ENCODE results near the gene MFAP2.
"Not testable (repeated sequence)": the region's sequence is repeated elsewhere in the genome, so short reads cannot be mapped to it uniquely, and the experiment has no call there.

Gene MFAP2

DNA sequence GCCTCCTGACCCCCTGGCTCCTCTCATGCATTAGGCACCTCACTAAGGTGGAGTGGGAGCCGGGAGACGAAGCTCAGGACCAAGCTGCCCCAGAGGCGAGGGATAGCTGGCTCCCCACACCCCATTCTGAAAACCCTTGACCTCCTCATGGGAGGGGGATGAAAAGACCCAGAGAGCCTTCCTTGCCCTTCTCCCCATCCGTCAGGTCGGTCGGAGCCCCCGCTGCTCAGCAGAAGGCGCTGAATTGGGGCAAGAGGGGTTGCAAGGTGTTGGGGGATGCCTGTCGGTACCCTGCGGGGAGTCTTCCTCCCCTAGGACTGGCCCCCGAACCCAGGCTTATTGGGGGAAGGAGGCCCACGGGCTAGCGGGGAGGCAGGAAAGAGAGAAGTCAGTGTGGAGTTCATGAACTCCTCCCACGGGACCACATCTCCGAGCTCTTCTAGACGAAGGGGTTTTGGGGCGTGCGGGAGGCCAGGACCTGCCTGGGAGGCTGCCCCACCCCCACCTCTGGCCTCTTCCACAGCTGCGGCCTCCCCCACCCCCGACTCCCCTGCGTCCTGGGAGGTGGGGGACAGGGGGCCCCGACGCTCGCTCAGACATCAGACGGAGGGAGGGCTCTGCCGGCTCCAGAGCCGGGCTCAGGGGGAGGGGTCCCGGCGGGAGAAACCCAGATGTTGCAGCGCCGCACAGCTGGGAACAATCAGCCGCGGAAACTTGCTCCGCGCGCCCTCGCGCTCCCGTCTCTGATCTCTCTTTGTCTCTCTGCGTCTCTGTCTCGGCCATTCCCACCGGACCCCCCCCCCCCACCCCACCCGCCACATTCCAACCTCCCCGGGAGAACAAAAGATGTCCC, 719 bp downstream of the MFAP2 start:
- no peak for DNase-seq (ENCODE audit: low spot score)

DNA sequence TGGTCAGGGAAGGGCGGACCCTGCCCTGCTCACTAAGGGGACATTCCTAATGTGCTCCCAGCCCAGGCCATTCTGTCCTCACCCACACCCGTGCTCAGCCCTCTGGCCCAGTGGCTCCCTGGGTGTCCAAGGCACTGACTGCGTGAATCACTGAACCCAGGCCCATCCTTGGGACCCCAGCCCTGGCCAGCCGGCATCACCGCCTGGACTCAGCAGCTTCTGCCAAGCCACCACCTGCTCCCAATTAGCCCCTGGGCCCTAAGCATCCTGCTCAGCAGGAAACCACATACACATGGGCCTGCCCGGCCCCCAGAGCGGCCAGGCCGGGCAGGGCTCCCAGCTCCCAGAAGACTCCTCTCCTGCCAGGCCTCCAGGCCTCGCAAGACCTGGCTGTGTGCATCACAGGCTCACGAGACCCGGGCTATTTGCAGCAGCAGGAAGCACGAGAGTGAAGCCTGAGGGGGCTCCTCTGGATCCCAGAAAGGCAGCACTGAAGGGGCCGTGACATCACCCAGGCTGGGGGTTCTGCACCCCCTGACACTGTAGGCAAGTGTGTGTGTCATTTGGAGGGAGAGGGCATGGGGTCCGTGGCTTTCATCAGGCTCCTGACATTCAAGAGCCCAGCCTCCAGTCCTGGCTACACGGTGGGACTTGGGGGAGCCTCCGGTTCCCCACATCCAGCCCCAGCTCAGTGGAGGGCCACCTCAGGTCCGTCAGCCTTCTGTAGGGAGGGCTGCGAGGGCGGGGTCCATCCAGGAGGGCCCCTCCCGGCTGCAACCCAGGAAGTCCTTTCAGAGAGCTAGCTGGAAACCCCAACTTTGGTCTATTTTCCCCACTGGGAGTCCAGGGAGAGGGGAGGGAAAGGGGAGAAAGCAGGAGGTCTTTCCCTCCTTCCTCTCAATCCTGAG, 1.6 kb downstream of the MFAP2 start:
- DNase-seq (ENCODE audit: low spot score) = no peak

DNA sequence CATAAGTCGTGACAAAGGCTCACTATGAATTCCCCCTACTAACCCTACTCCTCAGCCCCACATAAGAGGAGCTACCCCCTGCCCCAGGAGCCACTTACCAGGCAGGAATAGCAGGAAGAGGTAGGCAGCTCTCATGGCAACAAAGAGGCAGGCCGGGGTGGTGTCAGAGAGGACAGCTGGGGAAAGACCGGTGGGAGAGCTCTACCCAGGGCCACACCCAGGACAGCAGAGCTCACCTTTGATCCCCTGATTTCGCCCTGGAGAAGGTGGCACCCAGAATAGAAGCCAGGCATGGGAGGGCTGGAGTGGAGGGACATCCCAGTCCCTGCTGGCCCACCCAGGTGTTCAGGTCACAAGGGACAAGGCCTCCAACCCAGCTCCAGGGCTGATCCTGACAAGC, 2.3 kb downstream of the MFAP2 start:
- DNase-seq (ENCODE audit: low spot score) = no peak

DNA sequence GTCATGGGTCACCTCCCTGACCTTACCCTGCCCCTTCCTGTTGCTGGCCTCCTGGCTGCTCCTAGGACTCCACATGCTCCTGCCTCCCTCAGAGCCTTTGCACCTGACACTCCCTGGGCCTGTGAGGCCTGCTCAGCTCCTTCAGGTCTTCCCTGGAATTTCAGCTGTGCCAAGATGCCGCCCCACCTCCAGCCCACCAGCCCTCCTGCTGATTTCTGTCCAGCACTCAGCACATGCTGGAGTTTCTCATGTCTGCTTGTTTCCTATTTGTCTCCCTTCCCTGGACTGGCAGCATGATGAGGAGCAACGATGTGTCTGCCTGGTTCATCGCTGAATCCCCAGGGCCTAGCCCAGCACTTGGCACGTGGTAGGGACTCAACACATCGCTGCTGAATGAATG, 3.0 kb downstream of the MFAP2 start:
- DNase-seq (ENCODE audit: low spot score) = no peak

DNA sequence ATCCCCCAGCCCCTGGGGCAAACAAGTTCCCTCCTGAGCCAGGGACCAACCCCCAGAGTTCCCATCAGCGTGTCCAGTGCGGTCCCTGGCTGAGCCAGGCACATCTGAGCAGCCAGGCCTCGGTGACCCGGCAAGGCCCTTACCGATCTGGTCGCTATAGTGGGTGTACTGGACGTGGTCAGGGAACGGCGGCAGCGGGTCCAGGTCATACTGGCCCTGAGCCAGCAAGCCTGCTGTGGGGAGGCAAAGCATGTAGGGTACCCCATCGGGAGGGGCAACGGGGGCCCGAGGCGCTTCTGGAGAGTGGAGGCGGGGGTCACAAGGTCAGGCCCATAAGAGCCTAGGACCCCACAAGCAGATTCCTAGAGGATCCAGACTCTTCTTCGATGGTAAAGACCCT, 3.5 kb downstream of the MFAP2 start:
- no peak for DNase-seq (ENCODE audit: low spot score)

DNA sequence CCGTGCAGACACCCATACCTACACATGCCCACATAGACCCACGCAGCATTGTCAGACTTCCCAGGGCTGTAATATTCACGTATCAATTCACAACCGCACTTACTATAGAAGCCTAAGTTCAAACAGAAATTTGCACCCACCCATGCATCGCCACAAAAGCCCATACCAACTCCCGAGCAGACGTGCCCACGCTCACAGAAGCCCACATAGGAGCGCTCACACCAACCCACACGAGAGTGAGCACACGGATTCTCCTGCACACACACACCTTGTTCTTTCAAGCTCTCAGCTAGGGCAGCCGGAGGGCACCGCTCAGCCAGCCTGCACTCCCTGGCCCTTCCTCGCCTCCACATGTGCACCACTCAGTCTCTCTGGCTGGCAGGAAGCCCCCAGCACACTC, 4.6 kb downstream of the MFAP2 start:
- DNase-seq (ENCODE audit: low spot score) = no peak

DNA sequence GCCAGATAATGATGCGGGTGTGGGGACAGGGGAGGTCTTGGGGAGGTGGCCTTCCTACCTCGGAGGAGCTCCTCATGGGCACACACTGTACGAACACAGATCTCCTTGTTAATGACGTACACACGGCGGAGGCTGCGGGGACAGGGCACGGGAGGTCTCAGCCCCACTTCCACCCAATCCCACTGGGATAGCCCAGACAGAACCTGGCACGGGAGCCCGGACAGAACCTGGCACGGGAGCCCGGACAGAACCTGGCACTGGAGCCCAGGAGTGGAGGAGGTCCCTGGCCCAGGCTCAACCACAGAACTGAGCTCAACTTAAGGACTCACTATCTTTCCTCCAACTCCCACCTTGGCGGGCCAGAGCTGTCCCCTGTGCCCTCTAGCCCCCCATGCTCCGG, 5.2 kb downstream of the MFAP2 start:
- no peak for DNase-seq (ENCODE audit: low spot score)

DNA sequence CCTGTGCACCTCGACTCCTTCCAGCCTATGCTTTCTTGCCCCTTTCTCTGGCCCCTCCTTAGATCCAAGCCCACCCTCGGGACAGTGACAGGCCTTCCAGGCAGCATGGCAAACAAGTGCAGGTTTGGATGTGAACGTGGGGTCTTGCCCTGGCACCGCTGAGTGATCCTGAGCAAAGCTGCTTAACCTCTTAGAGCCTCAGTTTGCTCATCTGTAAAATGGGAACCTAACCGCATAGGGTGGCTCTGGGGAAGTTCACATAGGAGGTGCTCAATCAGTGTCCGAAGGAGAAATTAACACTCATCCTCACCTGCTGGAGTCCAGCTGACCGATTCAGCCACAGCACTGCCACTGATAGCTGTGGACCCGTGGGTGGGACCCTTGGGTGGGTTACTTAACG, 7.2 kb downstream of the MFAP2 start:
- DNase-seq (ENCODE audit: low spot score) = no peak

DNA sequence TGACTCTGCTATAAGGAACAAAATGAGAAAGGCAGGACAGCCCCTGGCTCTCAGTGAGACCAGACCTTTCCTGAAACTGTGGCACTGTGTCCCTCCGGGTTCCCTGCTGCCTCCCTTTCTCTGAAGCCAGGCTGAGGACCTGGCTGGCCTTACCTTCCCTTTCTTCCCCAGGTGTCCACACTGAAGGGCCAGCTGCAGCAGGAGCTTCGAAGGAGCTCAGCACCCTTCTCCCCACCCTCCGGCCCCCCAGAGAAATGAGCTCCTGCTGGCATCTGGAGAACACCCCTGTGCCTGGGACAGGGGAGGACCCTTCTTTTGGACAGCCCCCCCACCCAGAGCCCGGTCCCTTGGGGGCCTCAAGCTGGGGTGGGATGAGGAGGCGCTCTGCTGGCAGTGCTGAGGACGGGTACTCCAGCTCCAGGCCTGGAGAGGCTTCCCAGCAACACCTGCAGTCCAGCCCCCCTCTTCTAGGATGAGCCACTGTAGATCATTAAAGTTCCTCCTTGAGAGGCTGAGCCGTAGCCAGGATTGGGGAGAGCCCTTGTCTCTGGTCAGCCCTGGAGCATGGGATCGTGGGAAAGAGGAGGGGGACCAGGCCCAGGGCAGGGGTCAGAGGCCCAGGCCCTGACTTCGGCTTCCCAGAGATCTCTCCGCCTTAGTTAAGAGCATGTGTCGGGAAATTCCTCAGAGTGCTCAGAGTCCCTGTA, 8.1 kb downstream of the MFAP2 start:
- no peak for DNase-seq (ENCODE audit: low spot score)

DNA sequence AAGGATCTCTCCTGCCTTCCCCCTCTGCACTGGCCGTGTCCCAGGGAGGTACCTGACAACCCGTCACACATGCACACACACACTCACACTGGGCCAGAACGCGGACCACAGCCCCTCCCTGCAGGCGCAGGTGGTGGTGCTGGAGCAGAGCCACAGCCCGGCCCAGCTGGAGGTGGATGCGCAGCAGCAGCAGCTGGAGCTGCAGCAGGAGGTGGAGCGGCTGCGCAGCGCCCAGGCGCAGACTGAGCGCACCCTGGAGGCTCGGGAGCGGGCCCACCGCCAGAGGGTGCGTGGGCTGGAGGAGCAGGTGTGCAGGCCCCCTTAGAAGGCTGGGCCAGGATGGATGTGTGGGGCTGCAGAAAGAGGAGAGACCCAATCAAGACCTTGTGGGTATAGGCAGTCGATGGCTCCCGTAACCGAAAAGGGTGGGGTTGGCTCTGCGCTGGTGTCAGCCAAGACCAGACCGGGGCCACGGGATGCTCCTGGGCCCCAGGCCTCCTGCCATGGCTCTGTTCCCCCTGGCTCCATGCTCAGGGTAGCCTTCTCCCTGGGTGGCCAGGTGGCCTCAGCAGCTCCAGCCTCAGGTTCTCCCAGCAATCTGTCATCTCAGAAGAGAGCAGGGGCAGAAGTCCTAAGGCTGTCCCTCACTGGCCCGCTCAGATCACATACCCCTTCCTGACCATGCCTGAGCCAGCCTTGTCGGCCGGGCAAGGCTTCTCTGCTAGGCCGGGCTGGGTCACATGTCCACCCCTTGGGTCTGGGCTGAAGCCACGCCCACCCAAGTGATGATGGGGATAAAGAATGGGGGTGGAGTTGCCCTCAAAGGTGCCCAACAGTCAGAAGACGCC, 8.9 kb downstream of the MFAP2 start:
- no peak for DNase-seq (ENCODE audit: low spot score)

DNA sequence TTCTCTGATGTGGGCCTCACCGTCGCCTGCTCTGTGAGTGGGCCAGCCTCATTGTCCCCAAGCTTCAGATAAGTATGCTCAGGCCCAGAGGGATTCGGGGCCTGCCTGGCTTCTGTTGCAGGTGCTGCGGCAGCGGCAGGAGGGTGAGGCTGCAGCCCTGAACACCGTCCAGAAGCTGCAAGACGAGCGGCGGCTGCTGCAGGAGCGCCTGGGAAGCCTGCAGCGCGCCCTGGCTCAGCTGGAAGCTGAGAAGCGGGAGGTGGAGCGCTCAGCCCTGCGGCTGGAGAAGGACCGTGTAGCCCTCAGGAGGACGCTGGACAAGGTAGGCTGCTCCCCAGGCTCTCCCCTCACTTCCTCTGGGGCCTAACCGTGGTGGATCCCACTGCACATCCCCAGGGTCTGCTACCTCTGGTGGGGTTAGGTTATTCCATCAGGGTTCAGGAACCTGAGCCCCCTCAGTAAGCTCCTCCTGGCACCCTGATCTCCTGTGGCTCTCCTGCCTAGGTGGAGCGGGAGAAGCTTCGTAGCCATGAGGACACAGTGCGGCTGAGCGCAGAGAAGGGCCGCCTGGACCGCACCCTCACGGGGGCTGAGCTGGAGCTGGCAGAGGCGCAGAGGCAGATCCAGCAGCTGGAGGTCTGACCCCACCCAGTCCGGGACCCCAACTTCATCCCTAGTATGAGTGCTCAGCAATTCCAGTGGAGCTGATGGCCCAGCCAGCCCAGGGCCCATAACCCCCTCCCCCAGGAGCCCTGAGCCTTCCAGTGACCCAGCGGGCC, 10.1 kb downstream of the MFAP2 start:
- DNase-seq (ENCODE audit: low spot score) = no peak

DNA sequence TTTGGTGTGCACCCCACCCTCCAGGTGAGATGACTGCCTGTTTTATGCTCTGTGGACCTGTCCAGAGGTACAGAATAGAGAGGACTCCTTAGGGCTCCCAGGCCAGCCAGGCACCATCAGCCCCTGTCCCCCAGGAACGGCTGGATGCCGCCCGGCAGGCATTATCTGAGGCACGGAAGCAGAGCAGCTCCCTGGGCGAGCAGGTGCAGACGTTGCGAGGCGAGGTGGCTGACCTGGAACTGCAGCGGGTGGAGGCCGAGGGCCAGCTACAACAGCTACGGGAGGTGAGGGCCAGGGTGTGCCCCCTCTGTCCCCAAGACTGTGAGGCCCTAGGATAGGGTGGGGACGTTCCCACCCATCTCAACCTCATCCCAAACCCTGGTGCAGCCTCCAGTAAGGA, 10.8 kb downstream of the MFAP2 start:
- DNase-seq (ENCODE audit: low spot score) = no peak

DNA sequence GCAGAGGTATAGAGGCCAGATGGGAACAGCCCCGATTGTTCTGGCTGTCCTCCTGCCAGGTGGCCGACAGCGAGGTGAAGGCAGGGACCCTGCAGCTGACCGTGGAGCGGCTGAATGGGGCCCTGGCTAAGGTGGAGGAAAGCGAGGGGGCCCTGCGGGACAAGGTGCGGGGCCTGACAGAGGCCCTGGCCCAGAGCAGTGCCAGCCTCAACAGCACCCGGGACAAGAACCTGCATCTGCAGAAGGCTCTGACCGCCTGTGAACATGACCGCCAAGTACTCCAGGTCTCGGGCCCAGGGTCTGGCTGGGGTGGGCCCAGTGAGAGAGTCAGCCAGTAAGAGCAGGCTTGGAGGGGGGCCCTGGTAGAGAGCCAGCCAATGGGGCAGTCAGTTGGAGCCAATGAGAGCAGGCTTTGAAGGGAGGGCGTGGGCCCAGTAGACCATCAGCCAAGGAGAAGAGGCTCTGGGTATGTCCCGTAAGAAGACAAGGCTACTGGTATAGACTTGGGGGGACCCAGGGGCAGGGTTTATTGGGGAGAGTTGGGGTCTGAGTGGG, 11.3 kb downstream of the MFAP2 start:
- no peak for DNase-seq (ENCODE audit: low spot score)

DNA sequence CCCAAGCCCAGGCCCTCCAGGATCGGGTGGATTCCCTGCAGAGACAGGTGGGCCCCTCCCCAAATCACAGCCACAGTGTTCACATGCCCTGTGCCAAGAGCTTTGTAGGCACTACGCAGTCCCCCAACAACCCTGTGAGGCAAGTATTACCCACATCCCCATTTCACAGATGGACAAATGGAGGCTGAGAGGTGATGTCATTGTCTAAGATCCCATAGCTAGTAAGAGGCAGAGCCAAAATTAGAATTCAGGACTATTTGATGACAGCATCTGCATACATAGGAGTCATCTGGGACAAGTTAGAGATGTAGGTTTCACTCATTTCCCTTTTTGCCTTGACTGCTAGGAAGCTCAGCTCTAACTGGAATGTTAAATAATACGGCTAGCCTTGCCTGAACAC, 12.0 kb downstream of the MFAP2 start:
- DNase-seq (ENCODE audit: low spot score) = no peak

DNA sequence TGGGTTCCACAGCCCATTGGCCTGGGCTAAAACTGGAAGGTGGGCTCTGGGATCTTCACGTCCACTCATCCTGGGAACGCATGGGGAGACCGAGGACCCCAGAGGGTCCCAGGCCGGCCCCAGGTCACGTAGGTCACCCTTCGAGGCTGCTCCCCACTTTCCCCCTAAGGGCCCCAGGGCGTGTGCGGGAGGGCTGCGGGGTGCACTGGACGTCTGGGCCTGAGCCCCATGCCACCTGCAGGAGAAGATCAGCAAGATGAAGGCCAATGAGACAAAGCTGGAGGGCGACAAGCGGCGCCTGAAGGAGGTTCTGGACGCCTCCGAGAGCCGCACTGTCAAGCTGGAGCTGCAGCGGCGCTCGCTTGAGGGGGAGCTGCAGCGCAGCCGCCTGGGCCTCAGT, 12.5 kb downstream of the MFAP2 start:
- no peak for DNase-seq (ENCODE audit: low spot score)

DNA sequence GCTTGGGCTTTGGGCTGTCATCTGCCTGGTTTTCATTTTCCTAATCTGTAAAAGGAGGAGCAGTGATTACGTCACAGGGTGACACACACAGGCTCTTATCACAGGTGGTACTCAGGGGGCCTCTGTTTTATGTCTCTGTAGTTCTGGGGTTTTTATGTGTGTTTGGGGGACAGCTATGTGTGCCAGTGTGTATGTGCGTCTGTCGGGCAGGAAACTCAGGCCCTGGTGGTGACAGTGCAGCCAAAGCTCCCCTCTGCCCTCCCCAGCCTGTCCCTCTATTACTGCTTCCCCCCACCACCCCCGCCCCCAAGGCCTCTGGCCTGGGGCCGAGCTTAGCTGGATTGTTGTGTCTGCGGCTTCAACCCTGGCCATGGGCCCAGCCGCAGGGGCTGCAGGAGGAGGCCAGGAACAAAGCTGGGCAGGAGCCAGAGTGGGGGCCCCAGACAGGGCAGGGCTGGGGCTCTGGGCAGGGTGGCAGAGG, 13.3 kb downstream of the MFAP2 start:
- no peak for DNase-seq (ENCODE audit: low spot score)

DNA sequence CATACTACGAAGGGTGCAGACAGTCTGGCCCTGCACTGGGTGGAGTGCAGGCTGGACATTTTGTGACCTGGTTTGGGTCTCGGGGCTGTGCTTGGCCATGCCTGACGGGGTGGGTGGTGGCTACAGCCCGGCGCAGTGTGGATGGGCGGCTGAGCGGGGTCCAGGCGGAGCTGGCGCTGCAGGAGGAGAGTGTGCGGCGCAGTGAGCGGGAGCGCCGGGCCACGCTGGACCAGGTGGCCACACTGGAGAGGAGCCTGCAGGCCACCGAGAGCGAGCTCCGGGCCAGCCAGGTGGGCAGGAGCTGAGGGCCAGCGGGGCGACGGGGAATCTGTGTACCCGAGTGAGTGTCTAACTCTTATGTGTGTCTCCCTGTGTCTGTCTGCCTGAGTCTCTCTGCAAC, 14.1 kb downstream of the MFAP2 start:
- no peak for DNase-seq (ENCODE audit: low spot score)

DNA sequence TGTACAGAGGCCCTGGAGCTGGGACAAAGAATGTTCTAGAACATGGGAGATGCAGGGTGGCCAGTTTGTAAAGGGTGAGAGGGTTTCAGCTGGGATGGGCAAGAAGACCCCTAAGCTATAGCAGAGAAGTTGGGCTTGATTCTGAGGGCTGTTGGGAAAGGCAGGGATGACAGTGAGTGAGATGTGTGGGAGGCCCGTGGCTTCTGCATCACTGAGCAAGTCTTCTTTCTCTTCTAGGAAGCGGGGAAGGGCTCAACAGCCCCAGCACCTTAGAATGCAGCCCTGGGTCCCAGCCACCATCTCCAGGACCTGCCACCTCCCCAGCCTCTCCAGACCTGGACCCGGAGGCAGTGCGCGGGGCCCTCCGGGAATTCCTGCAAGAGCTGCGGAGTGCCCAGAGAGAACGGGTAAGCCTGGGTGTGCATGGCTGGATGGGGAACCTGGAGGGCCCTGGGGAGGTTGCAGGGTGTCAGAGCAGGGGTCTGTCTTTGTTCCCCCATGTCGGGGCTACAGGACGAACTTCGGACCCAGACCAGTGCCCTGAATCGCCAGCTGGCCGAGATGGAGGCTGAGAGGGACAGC, 14.8 kb downstream of the MFAP2 start:
- DNase-seq (ENCODE audit: low spot score) = no peak

DNA sequence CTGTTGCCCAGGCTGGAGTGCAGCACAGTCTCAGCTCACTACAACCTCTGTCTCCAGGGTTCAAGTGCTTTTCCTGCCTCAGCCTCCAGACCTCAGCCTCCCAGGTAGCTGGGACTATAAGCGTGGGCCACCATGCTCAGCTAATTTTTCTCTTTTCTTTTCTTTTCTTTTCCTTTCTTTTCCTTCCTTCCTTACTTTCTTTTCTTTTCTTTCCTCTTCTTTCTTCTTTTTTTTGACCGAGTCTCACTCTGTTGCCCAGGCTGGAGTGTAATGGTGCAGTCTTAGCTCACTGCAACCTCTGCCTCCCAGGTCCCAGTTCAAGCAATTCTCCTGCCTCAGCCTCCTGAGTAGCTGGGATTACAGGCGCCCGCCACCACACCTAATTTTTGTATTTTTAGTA, 16.3 kb downstream of the MFAP2 start:
- not testable (repeated sequence) for DNase-seq (ENCODE audit: low spot score)
